Cardiac fibroblast (primary cell): ENCODE data around the gene CCDC160.

Source experiments
- DNase-seq, 2 donors: peaks; one replicate each; pipeline versions ENCODE4 v3.0.0 to v3.0.0-alpha.2; 2010; ENCODE audit warnings: low read depth in 2 of 2
- H3K4me3 ChIP-seq, 2 donors: replicated peaks in 1 of 2; 1 replicate in 1 of 2; 2 replicates in 1 of 2; pipeline ENCODE4 v1.5.1; 2011; ENCODE audit warnings: low read depth in 2 of 2, low read length in 2 of 2, mild to moderate bottlenecking in 2 of 2, moderate library complexity in 1 of 2
- CTCF ChIP-seq: IDR thresholded peaks from one replicate; pipeline ENCODE4 v1.5.1; 2011; ENCODE audit warnings: low read depth, mild to moderate bottlenecking, low read length, inconsistent platforms

The CCDC160 gene

GRCh38 chrX:134287346-134287745 is 50.4 kb downstream of the CCDC160 start:
- no peak for DNase-seq
- no peak overlapping the region for H3K4me3 ChIP-seq
- TF ChIP-seq CTCF = no peak

GRCh38 chrX:134294548-134294947 is 57.6 kb downstream of the CCDC160 start:
- peak; percentile 11 for TF ChIP-seq CTCF
- no peak overlapping the region for H3K4me3 ChIP-seq
- DNase-seq = peak; percentile 0 to 1
